GM23248 (cell line): ENCODE measurements around the gene ZSWIM5. TPM values are rescaled to one million over a fixed set of nuclear protein-coding genes. Genes with fewer than 3 reads are reported as not detected.
"Not testable (repeated sequence)": the region's sequence is repeated elsewhere in the genome, so short reads cannot be mapped to it uniquely, and the experiment has no call there.

Experiments used
- DNase-seq: peaks from one replicate; pipeline ENCODE4 v3.0.0-alpha.2; 2015
- H2AFZ ChIP-seq: fragments of 200-600 bp; sonication (generic); 2 replicates; pipeline ENCODE4 v1.6.1; 2016; ENCODE audit warnings: antibody characterized with exemption
- H3F3A ChIP-seq: fragments of 200-600 bp; sonication (generic); 2 replicates; pipeline ENCODE4 v1.6.1; 2016; ENCODE audit warnings: mild to moderate bottlenecking, antibody characterized with exemption, mixed run types; ENCODE audit not compliant: insufficient read depth
- H3K27ac ChIP-seq: fragments of 200-600 bp; sonication (generic); 2 replicates; pipeline ENCODE4 v1.5.1; 2016; ENCODE audit warnings: mild to moderate bottlenecking
- H3K27me3 ChIP-seq: fragments of 200-600 bp; sonication (generic); replicated peaks from 2 replicates; pipeline ENCODE4 v1.6.1; 2016; ENCODE audit warnings: mild to moderate bottlenecking; ENCODE audit not compliant: insufficient read depth
- H3K36me3 ChIP-seq: fragments of 200-600 bp; sonication (generic); 2 replicates; pipeline ENCODE4 v1.6.1; 2016; ENCODE audit warnings: low read depth, mild to moderate bottlenecking
- H3K4me1 ChIP-seq: fragments of 200-600 bp; sonication (generic); 2 replicates; pipeline ENCODE4 v1.6.1; 2016; ENCODE audit warnings: mild to moderate bottlenecking; ENCODE audit not compliant: insufficient read depth
- H3K4me2 ChIP-seq: fragments of 200-600 bp; sonication (generic); one replicate; pipeline ENCODE4 v1.6.1; 2016; ENCODE audit warnings: mild to moderate bottlenecking; ENCODE audit not compliant: unreplicated experiment
- H3K4me3 ChIP-seq: fragments of 200-600 bp; sonication (generic); 2 replicates; pipeline ENCODE4 v1.5.1; 2016; ENCODE audit warnings: mild to moderate bottlenecking
- H3K79me2 ChIP-seq: fragments of 200-600 bp; sonication (generic); 2 replicates; pipeline ENCODE4 v1.6.1; 2016; ENCODE audit warnings: mild to moderate bottlenecking; ENCODE audit not compliant: insufficient read depth
- H3K9ac ChIP-seq: fragments of 200-600 bp; sonication (generic); 2 replicates; pipeline ENCODE4 v1.6.1; 2016; ENCODE audit warnings: mild to moderate bottlenecking
- H3K9me2 ChIP-seq: fragments of 200-600 bp; sonication (generic); 2 replicates; pipeline ENCODE4 v1.6.1; 2016; ENCODE audit warnings: mixed run types, mild to moderate bottlenecking, moderate library complexity; ENCODE audit not compliant: insufficient read depth
- H3K9me3 ChIP-seq: fragments of 200-600 bp; sonication (generic); one replicate; pipeline ENCODE4 v1.6.1; 2017; ENCODE audit warnings: low read depth
- H4K20me1 ChIP-seq: fragments of 200-600 bp; sonication (generic); 2 replicates; pipeline ENCODE4 v1.6.0; 2016; ENCODE audit not compliant: insufficient read depth
- EZH2 ChIP-seq: fragments of 200-600 bp; sonication (generic); IDR thresholded peaks from 2 replicates; pipeline ENCODE4 v1.6.1; 2018; ENCODE audit warnings: antibody characterized with exemption, mild to moderate bottlenecking; ENCODE audit not compliant: insufficient read depth, poor library complexity, severe bottlenecking
- EZH2phosphoT487 ChIP-seq: fragments of 200-600 bp; sonication (generic); IDR thresholded peaks from 2 replicates; pipeline ENCODE4 v1.6.1; 2018; ENCODE audit warnings: antibody characterized with exemption, moderate library complexity, mild to moderate bottlenecking, low read depth; ENCODE audit not compliant: insufficient read depth
- WGBS, 2 experiments: methylation state at CpG; one replicate each; pipeline ENCODE4 v1.1.6; 2015 to 2017; ENCODE audit warnings: low lambda C conversion rate in 2 of 2, low coverage in 1 of 2; ENCODE audit errors: missing lambda C conversion rate in 2 of 2; 5-methylcytosine and 5-hydroxymethylcytosine counted together
- in situ Hi-C: fragments of 300-500 bp; cut with MboI; formaldehyde crosslinking; loops from 2 replicates; pipeline ENCODE4 v1.15.0; 2020
- polyA plus RNA-seq: library from polyadenylated mRNA; unstranded; fragments of >200 nt; fragmentation: Nextera tagmentation; extraction: Ambion mirVana; gene quantifications from 2 replicates; pipeline ENCODE4 v1.2.1, GENCODE V29; 2016
- total RNA-seq: library from RNA; depleted of rRNA; stranded (reverse); fragments of >200 nt; shearing (Covaris generic); gene quantifications from 2 replicates; pipeline ENCODE4 v1.2.3, GENCODE V29; 2014

ZSWIM5 gene
- total and polyA plus RNA-seq, 2 experiments from 2014 or later: 0.06 to 0.54 TPM

GRCh38 chr1:45141247-45142003, 65.0 kb downstream of the ZSWIM5 start:
- Histone ChIP-seq H3K79me2 (no peaks in the 10 kb centered on the region), H3K9me2 (no peaks in the 10 kb centered on the region), H2AFZ (no peak overlapping the region), H3K27ac (no peak overlapping the region), H3K4me2 (no peak overlapping the region), H3F3A (no peaks in the 10 kb centered on the region), H3K36me3 (no peaks in the 10 kb centered on the region), H3K9ac (no peak overlapping the region), H3K4me1 (no peaks in the 10 kb centered on the region), H4K20me1 (no peaks in the 10 kb centered on the region), H3K4me3 (no peak overlapping the region), H3K27me3 (no peaks in the 10 kb centered on the region), H3K9me3 (no peaks in the 10 kb centered on the region)
- 45 to 51% methylated on average over 4 of the region's 4 CpGs for WGBS, 2 experiments
- no peak for DNase-seq
- in situ Hi-C loops: no loop called here
- TF ChIP-seq EZH2phosphoT487: no peak
- no peak for TF ChIP-seq EZH2

DNA sequence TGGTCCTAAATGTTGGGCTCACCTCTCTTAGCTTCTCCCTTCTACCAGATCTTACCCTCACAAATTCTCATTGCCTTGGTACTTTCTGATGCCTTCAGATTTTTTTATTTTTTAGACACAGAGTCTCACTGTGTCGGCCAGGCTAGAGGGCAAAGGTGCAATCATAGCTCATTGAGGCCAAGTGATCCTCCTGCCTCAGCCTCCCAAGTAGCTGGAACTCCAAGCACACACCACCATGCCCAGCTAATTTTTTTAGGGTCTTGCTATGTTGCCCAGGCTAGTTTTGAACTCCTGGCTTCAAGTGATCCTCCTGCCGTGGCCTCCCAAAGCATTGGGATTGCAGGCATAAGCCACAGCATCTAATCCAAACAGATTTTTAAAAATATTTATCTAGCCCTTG, 69.4 kb downstream of the ZSWIM5 start:
- TF ChIP-seq EZH2phosphoT487 (no peak), EZH2 (no peak)
- Histone ChIP-seq H3K9ac (no peak overlapping the region), H3K9me2 (no peaks in the 10 kb centered on the region), H2AFZ (no peak overlapping the region), H3K27me3 (no peaks in the 10 kb centered on the region), H3K4me1 (no peaks in the 10 kb centered on the region), H3K9me3 (no peaks in the 10 kb centered on the region), H3K4me3 (no peak overlapping the region), H4K20me1 (no peaks in the 10 kb centered on the region), H3K4me2 (no peak overlapping the region), H3K27ac (no peak overlapping the region), H3K36me3 (no peaks in the 10 kb centered on the region), H3K79me2 (no peaks in the 10 kb centered on the region), H3F3A (no peaks in the 10 kb centered on the region)
- WGBS, 2 experiments: 60 to 66% methylated on average over 2 of the region's 2 CpGs
- no peak for DNase-seq
- in situ Hi-C loops: no loop called here

- no peak overlapping the region for H2AFZ ChIP-seq
- 31 to 33% methylated on average over 1 of the region's 1 CpG for WGBS, 2 experiments
- no peaks in the 10 kb centered on the region for H3K27me3 ChIP-seq
- H3K36me3 ChIP-seq: no peaks in the 10 kb centered on the region
- no peaks in the 10 kb centered on the region for H4K20me1 ChIP-seq
- H3F3A ChIP-seq: no peaks in the 10 kb centered on the region
- H3K9me3 ChIP-seq: no peaks in the 10 kb centered on the region
- no peak overlapping the region for H3K9ac ChIP-seq
- H3K9me2 ChIP-seq: no peaks in the 10 kb centered on the region
- in situ Hi-C loops: no loop called here
- H3K4me2 ChIP-seq: no peak overlapping the region
- H3K27ac ChIP-seq: no peak overlapping the region
- H3K4me3 ChIP-seq: no peak overlapping the region
- DNase-seq: no peak
- TF ChIP-seq EZH2 (no peak), EZH2phosphoT487 (no peak)
- no peaks in the 10 kb centered on the region for H3K4me1 ChIP-seq
- H3K79me2 ChIP-seq: no peaks in the 10 kb centered on the region
Observed at GRCh38 chr1:45135316-45135715, 71.1 kb downstream of the ZSWIM5 start.

- no peak overlapping the region for H3K4me3 ChIP-seq
- in situ Hi-C loops: no loop called here
Observed at GRCh38 chr1:45134461-45134873, 71.9 kb downstream of the ZSWIM5 start.

GRCh38 chr1:45132719-45133118, 73.7 kb downstream of the ZSWIM5 start:
- H3K79me2 ChIP-seq, H3K27ac ChIP-seq, H2AFZ ChIP-seq, H3K9me2 ChIP-seq, H3K4me3 ChIP-seq, H3K9me3 ChIP-seq, H3K4me2 ChIP-seq, in situ Hi-C loops, DNase-seq, H3K9ac ChIP-seq, H3K36me3 ChIP-seq, H4K20me1 ChIP-seq, H3K4me1 ChIP-seq, H3K27me3 ChIP-seq, H3F3A ChIP-seq: not testable (repeated sequence)
- WGBS, 2 experiments: 33 to 45% methylated on average over 2 of the region's 2 CpGs

More at GRCh38 chr1:45134461-45134873, 71.9 kb downstream of the ZSWIM5 start:
- no peaks in the 10 kb centered on the region for H3K27me3 ChIP-seq
- no peaks in the 10 kb centered on the region for H3K9me3 ChIP-seq
- no peak overlapping the region for H3K27ac ChIP-seq
- H3K9me2 ChIP-seq: no peaks in the 10 kb centered on the region
- H3K4me2 ChIP-seq: no peak overlapping the region
- 16 to 40% methylated on average over 2 of the region's 2 CpGs for WGBS, 2 experiments
- H3K4me1 ChIP-seq: no peaks in the 10 kb centered on the region
- H2AFZ ChIP-seq: no peak overlapping the region
- no peak for DNase-seq
- H4K20me1 ChIP-seq: no peaks in the 10 kb centered on the region
- H3K79me2 ChIP-seq: no peaks in the 10 kb centered on the region
- H3K36me3 ChIP-seq: no peaks in the 10 kb centered on the region
- H3F3A ChIP-seq: no peaks in the 10 kb centered on the region
- no peak overlapping the region for H3K9ac ChIP-seq
- TF ChIP-seq EZH2phosphoT487 (no peak), EZH2 (no peak)
